Testis (tissue), 3 donors: Measurements from ENCODE around the gene IER5L. TPM values are rescaled to one million over a fixed set of nuclear protein-coding genes. Genes with fewer than 3 reads are reported as not detected.

ENCODE experiments used
- DNase-seq: peaks from one replicate; pipeline ENCODE4 v3.0.0-alpha.2; 2019
- H3K27ac ChIP-seq, 2 donors: fragments of 200-600 bp; sonication (generic); one replicate each; pipeline ENCODE4 v1.5.1; 2019
- H3K27me3 ChIP-seq: fragments of 200-600 bp; sonication (generic); one replicate; pipeline ENCODE4 v1.5.1; 2019
- H3K36me3 ChIP-seq: fragments of 200-600 bp; sonication (generic); one replicate; pipeline ENCODE4 v1.5.1; 2017; ENCODE audit warnings: low read depth; ENCODE audit errors: missing control alignments
- H3K4me1 ChIP-seq: fragments of 200-600 bp; sonication (generic); one replicate; pipeline ENCODE4 v1.5.1; 2019
- H3K4me3 ChIP-seq, 2 donors: fragments of 200-600 bp; sonication (generic); one replicate each; pipeline ENCODE4 v1.5.1; 2017 to 2019
- H3K9me3 ChIP-seq: fragments of 200-600 bp; sonication (generic); one replicate; pipeline ENCODE4 v1.5.1; 2017
- CTCF ChIP-seq, 3 experiments: fragments of 450-650 bp in 2 of 3; fragments of 200-600 bp in 1 of 3; sonication (generic) in 1 of 3; IDR thresholded peaks; one replicate each; pipeline ENCODE4 v1.5.1; 2016 to 2019; ENCODE audit warnings: antibody characterized with exemption in 3 of 3, mild to moderate bottlenecking in 2 of 3, moderate library complexity in 1 of 3
- POLR2A ChIP-seq: fragments of 450-650 bp; IDR thresholded peaks from one replicate; pipeline ENCODE4 v1.6.1; 2017; ENCODE audit warnings: antibody characterized with exemption, mild to moderate bottlenecking, moderate library complexity
- WGBS, 2 donors: methylation state at CpG; one replicate each; pipeline ENCODE4 v1.1.5; 2018; 5-methylcytosine and 5-hydroxymethylcytosine counted together
- intact Hi-C: fragments of 100-400 bp; cut with DNase I; formaldehyde crosslinking; loops from one replicate; pipeline ENCODE4 v1.15.1; 2023; ENCODE audit warnings: low total_unique reads
- polyA plus RNA-seq: library from polyadenylated mRNA; stranded (reverse); fragments of 350-450 nt; fragmentation: Illumina TruSeq; extraction: RNeasy Lipid Tissue Mini Kit (QIAGEN cat#74804); gene quantifications from one replicate; pipeline ENCODE4 v1.2.3, GENCODE V29; 2014; ENCODE audit warnings: low read depth, low replicate concordance; ENCODE audit not compliant: insufficient read depth
- total RNA-seq, 2 donors: library from RNA; depleted of rRNA; stranded (reverse); fragments of >200 nt; gene quantifications; one replicate each; pipeline ENCODE4 v1.2.3, GENCODE V29; 2016

The IER5L gene
- total and polyA plus RNA-seq, 3 donors from 2014 or later = 4.8 to 25.4 (median 12.6) TPM

GRCh38 chr9:129174724-129175514, 3.1 kb downstream of the IER5L start:
- intact Hi-C loops = loop anchor here (10.0 kb wide), 3 partner anchors 80 to 430 kb away; no protein-coding TSS in a partner anchor
- Histone ChIP-seq H3K27me3 (no peaks in the 10 kb centered on the region), H3K27ac (peak overlapping the region; percentile 91 to 99), H3K9me3 (no peaks in the 10 kb centered on the region), H3K4me3 (peak overlapping the region; percentile 71 to 81), H3K36me3 (no peaks in the 10 kb centered on the region), H3K4me1 (peaks cover 35% of the 10 kb centered on the region)
- TF ChIP-seq POLR2A (no peak), CTCF (IDR thresholded peaks at IDR 0.05) (peak in 1 of 3 experiments; percentile 5)
- peak; percentile 85 for DNase-seq
- 1% methylated on average over 46 to 48 of the region's 53 CpGs for WGBS, 2 donors

GRCh38 chr9:129174102-129174723, 3.8 kb downstream of the IER5L start:
- no peaks in the 10 kb centered on the region for H3K27me3 ChIP-seq
- 0% methylated on average over 13 to 54 of the region's 55 CpGs for WGBS, 2 donors
- H3K9me3 ChIP-seq = no peaks in the 10 kb centered on the region
- H3K27ac ChIP-seq = peak overlapping the region; percentile 91 to 99
- peak; percentile 91 to 99 (median 96) for TF ChIP-seq CTCF (IDR thresholded peaks at IDR 0.05)
- TF ChIP-seq POLR2A = no peak
- H3K36me3 ChIP-seq = no peaks in the 10 kb centered on the region
- peaks cover 35% of the 10 kb centered on the region for H3K4me1 ChIP-seq
- intact Hi-C loops = loop anchor here (10.0 kb wide), 3 partner anchors 81 to 431 kb away; no protein-coding TSS in a partner anchor
- peak overlapping the region; percentile 71 to 81 for H3K4me3 ChIP-seq
- peak; percentile 95 for DNase-seq

GRCh38 chr9:129173296-129174101, 4.6 kb downstream of the IER5L start:
- no peak for DNase-seq
- Histone ChIP-seq H3K27ac (peak overlapping the region; percentile 91 to 99), H3K4me1 (peaks cover 35% of the 10 kb centered on the region)

More at GRCh38 chr9:129173296-129174101, 4.6 kb downstream of the IER5L start:
- WGBS, 2 donors = 17 to 40% methylated on average over 11 to 28 of the region's 29 CpGs
- H3K9me3 ChIP-seq = no peaks in the 10 kb centered on the region
- intact Hi-C loops = loop anchor here (10.0 kb wide), 3 partner anchors 81 to 431 kb away; no protein-coding TSS in a partner anchor
- no peaks in the 10 kb centered on the region for H3K36me3 ChIP-seq
- peak overlapping the region; percentile 71 to 81 for H3K4me3 ChIP-seq
- H3K27me3 ChIP-seq = no peaks in the 10 kb centered on the region
- TF ChIP-seq CTCF (IDR thresholded peaks at IDR 0.05) (no peak), POLR2A (no peak)
